GM12892 (cell line): ENCODE measurements around the gene ASB2.

Experiments used
- DNase-seq: peaks from one replicate; pipeline ENCODE4 v3.0.0; 2011; ENCODE audit not compliant: insufficient read length
- FAIRE-seq: peaks from 2 replicates; lab custom pipeline; 2011; peaks lifted over from hg19 to GRCh38; lab: Jason Lieb, UNC
- POLR2A ChIP-seq: IDR thresholded peaks from 2 replicates; pipeline ENCODE4 v1.6.1; 2011; ENCODE audit warnings: low read depth, low read length, control low read depth
- POLR2AphosphoS5 ChIP-seq: IDR thresholded peaks from 2 replicates; pipeline ENCODE4 v1.6.1; 2011; ENCODE audit warnings: low read depth, low read length, control low read depth
- TAF1 ChIP-seq: IDR thresholded peaks from 2 replicates; pipeline ENCODE4 v1.6.1; 2011; ENCODE audit warnings: low read depth, mild to moderate bottlenecking, control low read depth, low read length, borderline replicate concordance

Gene ASB2

GRCh38 chr14:93905623-93906022 is 70.7 kb downstream of the ASB2 start:
- TF ChIP-seq POLR2AphosphoS5, result no peak
- TF ChIP-seq POLR2A, result no peak
- TF ChIP-seq TAF1, result no peak
- DNase-seq, result no peak
- no peak for FAIRE-seq

- TF ChIP-seq POLR2A, result no peak
- TF ChIP-seq POLR2AphosphoS5, result no peak
- no peak for TF ChIP-seq TAF1
- FAIRE-seq, result no peak
- no peak for DNase-seq
These were observed 72.8 kb downstream of the ASB2 start for GRCh38 chr14:93903342-93904184.

GRCh38 chr14:93902619-93903307 is 73.6 kb downstream of the ASB2 start:
- TF ChIP-seq POLR2A, result no peak
- TF ChIP-seq POLR2AphosphoS5, result no peak
- TF ChIP-seq TAF1, result no peak
- DNase-seq (no peak), FAIRE-seq (no peak)

GRCh38 chr14:93901813-93902212 is 74.6 kb downstream of the ASB2 start:
- no peak for FAIRE-seq
- TF ChIP-seq POLR2A, result no peak
- no peak for TF ChIP-seq POLR2AphosphoS5
- no peak for TF ChIP-seq TAF1
- DNase-seq, result no peak

- FAIRE-seq, result no peak
- DNase-seq, result no peak
- no peak for TF ChIP-seq TAF1
- TF ChIP-seq POLR2AphosphoS5, result no peak
- no peak for TF ChIP-seq POLR2A
These were observed 77.6 kb downstream of the ASB2 start for GRCh38 chr14:93898731-93899130.

- TF ChIP-seq POLR2AphosphoS5 (no peak), TAF1 (no peak), POLR2A (no peak)
- DNase-seq (no peak), FAIRE-seq (no peak)
These were observed 78.2 kb downstream of the ASB2 start for GRCh38 chr14:93898081-93898611.

GRCh38 chr14:93897476-93897845 is 78.9 kb downstream of the ASB2 start:
- DNase-seq, result no peak
- TF ChIP-seq TAF1, result no peak
- no peak for TF ChIP-seq POLR2A
- TF ChIP-seq POLR2AphosphoS5, result no peak
- FAIRE-seq, result no peak

- FAIRE-seq, result no peak
- TF ChIP-seq POLR2AphosphoS5 (no peak), POLR2A (no peak), TAF1 (no peak)
- DNase-seq, result no peak
These were observed 81.3 kb downstream of the ASB2 start for GRCh38 chr14:93895023-93895604.

- TF ChIP-seq POLR2AphosphoS5 (no peak), POLR2A (no peak), TAF1 (no peak)
- no peak for DNase-seq
- no peak for FAIRE-seq
These were observed 82.6 kb downstream of the ASB2 start for GRCh38 chr14:93893661-93894261.

- TF ChIP-seq POLR2AphosphoS5 (no peak), TAF1 (no peak), POLR2A (no peak)
- FAIRE-seq, result peak; percentile 51
These were observed 83.3 kb downstream of the ASB2 start for GRCh38 chr14:93892923-93893558.

GRCh38 chr14:93892505-93892839 is 83.9 kb downstream of the ASB2 start:
- DNase-seq (no peak), FAIRE-seq (no peak)
- no peak for TF ChIP-seq TAF1
- TF ChIP-seq POLR2AphosphoS5, result no peak
- no peak for TF ChIP-seq POLR2A

More at GRCh38 chr14:93892923-93893558, 83.3 kb downstream of the ASB2 start:
- DNase-seq, result peak; percentile 62
